ENCODE measurements around the gene TPRKB. TPM values are rescaled to one million over a fixed set of nuclear protein-coding genes. Genes with fewer than 3 reads are reported as not detected.
"Not testable (repeated sequence)": the region's sequence is repeated elsewhere in the genome, so short reads cannot be mapped to it uniquely, and the experiment has no call there.

Gene TPRKB
- total RNA-seq (2022) (31.6 and 36.7 TPM in 2 replicates), Bru-seq, nascent RNA (percentile 77 among the genes with signal in this experiment), BruChase-seq, experiment 1, labeled RNA remaining after a 6-hour chase (percentile 84 among the genes with signal in this experiment), BruChase-seq, experiment 2, labeled RNA remaining after a 2-hour chase (percentile 81 among the genes with signal in this experiment)
- long read RNA-seq, transcript TPRKB-202 (6 exons, 819 nt), result minor isoform, 9 of 109 reads
- long read RNA-seq, transcript TPRKB-201 (5 exons, 748 nt), result major isoform, 44 of 109 reads
- long read RNA-seq, partial matches to known transcripts, result 30 of 109 reads
- long read RNA-seq, other reads (novel, unspliced or antisense), result 23 of 109 reads

DNA sequence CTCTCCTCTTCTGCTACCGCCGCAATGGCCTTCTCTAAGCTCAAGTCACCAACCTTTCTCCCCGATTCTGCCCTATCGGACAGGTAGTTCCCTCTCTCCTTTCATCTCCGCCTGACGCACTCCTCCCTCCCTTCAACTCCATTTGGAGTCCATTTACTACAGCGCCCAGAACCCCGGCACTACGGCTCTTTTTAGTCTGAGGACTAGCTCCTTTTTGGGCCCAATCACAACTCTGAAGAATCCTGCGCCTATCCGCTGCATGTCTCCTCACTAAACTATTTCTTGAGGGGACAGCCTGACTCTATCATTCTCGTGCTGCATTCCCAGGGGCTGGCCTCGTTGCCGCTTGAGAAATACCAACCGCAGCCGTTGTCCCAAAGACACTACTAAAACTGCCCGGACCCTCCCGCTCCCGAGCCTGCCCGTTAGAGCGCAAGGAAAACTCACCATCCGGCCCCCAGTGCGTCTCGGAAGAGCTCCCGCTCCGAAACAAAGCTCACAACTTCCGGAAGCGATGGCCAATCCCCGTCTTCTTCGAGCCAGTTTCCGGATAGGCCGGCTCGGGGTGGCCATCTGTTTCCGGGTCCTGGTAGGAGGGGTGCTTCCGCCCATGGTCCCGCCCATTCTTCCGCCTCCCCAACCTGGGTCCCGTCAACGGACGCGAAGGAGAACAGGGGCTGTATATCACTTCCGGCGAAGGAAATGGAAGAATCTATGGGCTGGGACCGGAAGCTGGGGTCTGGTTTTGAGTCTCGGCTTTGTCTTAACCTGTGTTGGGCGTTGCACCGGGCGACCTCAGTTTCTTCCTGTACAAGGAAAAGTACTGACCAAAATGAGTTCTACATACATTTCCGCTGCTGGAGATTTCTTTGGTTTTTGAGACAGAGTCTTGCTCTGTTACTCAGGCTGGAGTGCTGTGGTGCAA lies at the start of gene TPRKB:
Gene TPRKB (minus strand): TSS at position 491 of the 925 bp plus-strand sequence. CDS start 2,776 bp downstream, outside the sequence.
- peak; percentile 95 for DNase-seq
- H3K27ac Mint-ChIP-seq (ENCODE audit: unreplicated experiment), result peak within 1 kb of the TSS; percentile 42
- peaks cover 32% of the 10 kb centered on the region for H3K36me3 Mint-ChIP-seq (ENCODE audit: insufficient read depth, unreplicated experiment)
- H3K9me3 Mint-ChIP-seq (ENCODE audit: low read depth, unreplicated experiment), result no peaks in the 10 kb centered on the region
- no peaks in the 10 kb centered on the region for H3K27me3 Mint-ChIP-seq (ENCODE audit: unreplicated experiment)
- H3K4me3 Mint-ChIP-seq (ENCODE audit: low read depth, unreplicated experiment), result peak within 1 kb of the TSS; percentile 82
- CTCF ChIA-PET, result interaction anchor here (0.6 to 1.1 kb wide), 4 partner anchors 12 to 1311 kb away, joined by 3 to 5 read pairs (median 3); no protein-coding TSS in a partner anchor
- TF ChIP-seq, protein P1, sequence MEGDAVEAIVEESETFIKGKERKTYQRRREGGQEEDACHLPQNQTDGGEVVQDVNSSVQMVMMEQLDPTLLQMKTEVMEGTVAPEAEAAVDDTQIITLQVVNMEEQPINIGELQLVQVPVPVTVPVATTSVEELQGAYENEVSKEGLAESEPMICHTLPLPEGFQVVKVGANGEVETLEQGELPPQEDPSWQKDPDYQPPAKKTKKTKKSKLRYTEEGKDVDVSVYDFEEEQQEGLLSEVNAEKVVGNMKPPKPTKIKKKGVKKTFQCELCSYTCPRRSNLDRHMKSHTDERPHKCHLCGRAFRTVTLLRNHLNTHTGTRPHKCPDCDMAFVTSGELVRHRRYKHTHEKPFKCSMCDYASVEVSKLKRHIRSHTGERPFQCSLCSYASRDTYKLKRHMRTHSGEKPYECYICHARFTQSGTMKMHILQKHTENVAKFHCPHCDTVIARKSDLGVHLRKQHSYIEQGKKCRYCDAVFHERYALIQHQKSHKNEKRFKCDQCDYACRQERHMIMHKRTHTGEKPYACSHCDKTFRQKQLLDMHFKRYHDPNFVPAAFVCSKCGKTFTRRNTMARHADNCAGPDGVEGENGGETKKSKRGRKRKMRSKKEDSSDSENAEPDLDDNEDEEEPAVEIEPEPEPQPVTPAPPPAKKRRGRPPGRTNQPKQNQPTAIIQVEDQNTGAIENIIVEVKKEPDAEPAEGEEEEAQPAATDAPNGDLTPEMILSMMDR (IDR thresholded peaks at IDR 0.05; ENCODE audit: unreplicated experiment), result no peak
- intact Hi-C loops (cut with micrococcal nuclease; ENCODE audit: unreplicated experiment), result no loop called here
- H3K4me1 Mint-ChIP-seq (ENCODE audit: low read depth, unreplicated experiment), result no peaks in the 10 kb centered on the region
- BruUV-seq (replicated peaks), result no TSS peak

DNA sequence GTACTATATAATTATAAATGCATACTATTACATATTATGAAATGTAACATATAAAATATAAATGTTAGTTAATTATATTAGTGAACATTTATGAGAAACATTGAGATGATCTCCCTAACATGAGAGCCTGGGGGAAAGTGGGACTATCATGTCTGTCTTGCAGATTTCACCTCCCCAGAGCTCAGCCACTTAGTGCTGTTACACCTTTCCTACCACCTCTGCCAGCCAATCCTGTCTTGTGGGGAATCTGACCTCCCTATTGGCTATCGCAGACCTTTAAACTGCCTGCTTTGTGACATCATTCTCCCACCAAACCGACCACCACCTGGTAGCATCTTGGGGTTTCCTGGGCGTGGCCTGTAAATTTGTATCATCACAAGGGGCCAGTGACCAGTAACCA lies 46.7 kb upstream of the TPRKB start, which contains the start of gene C2orf78:
Gene C2orf78 (plus strand): TSS at position 301 of the 400 bp plus-strand sequence. CDS start 127 bp downstream, outside the sequence.
- peaks cover 12% of the 10 kb centered on the region for H3K36me3 Mint-ChIP-seq (ENCODE audit: insufficient read depth, unreplicated experiment)
- peak within 1 kb of the TSS; percentile 57 for H3K27ac Mint-ChIP-seq (ENCODE audit: unreplicated experiment)
- CTCF ChIA-PET; intact Hi-C loops (cut with micrococcal nuclease; ENCODE audit: unreplicated experiment); H3K9me3 Mint-ChIP-seq (ENCODE audit: low read depth, unreplicated experiment); H3K4me3 Mint-ChIP-seq (ENCODE audit: low read depth, unreplicated experiment); BruUV-seq (replicated peaks); H3K27me3 Mint-ChIP-seq (ENCODE audit: unreplicated experiment); H3K4me1 Mint-ChIP-seq (ENCODE audit: low read depth, unreplicated experiment); DNase-seq: not testable (repeated sequence)

DNA sequence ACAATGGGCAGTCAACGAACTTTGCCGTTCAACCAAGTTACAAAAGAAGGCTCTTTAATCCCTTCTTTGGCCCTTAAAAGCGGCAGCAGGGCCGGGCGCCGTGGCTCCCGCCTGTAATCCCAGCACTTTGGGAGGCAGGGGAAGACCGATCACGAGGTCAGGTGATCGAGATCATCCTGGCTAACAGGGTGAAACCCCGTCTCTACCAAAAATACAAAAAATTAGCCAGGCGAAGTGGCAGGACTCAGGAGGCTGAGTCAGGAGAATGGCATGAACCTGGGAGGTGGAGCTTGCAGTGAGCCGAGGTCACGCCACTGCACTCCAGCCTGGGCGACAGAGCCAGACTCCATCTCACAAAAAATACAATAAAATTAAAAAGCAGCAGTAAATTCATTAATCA lies 46.3 kb upstream of the TPRKB start:
- peak; percentile 48 for DNase-seq
- H3K9me3 Mint-ChIP-seq (ENCODE audit: low read depth, unreplicated experiment); BruUV-seq (replicated peaks); H3K4me3 Mint-ChIP-seq (ENCODE audit: low read depth, unreplicated experiment); intact Hi-C loops (cut with micrococcal nuclease; ENCODE audit: unreplicated experiment); CTCF ChIA-PET; H3K27me3 Mint-ChIP-seq (ENCODE audit: unreplicated experiment): not testable (repeated sequence)
- Mint-ChIP-seq H3K4me1 (ENCODE audit: low read depth, unreplicated experiment) (peaks cover 14% of the 10 kb centered on the region), H3K36me3 (ENCODE audit: insufficient read depth, unreplicated experiment) (peaks cover 17% of the 10 kb centered on the region), H3K27ac (ENCODE audit: unreplicated experiment) (peak overlapping the region; percentile 57)

DNA sequence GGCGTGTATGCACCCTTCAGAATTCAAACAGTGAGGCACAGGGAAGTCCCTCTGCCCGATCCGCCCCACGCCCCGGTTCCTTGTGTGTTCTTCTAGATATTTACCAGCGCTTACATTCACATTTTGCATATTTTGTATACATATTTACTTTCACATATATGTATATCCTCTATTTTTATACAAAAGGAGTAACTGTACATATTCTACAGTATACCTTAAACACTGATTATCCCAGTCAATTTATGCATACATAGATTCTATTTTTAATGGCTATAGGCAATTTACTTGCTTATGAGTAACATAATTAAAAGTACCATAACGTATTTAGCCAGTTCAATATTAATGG lies 43.1 kb upstream of the TPRKB start:
- no peaks in the 10 kb centered on the region for H3K27me3 Mint-ChIP-seq (ENCODE audit: unreplicated experiment)
- DNase-seq, result no peak
- no peaks in the 10 kb centered on the region for H3K9me3 Mint-ChIP-seq (ENCODE audit: low read depth, unreplicated experiment)
- H3K4me1 Mint-ChIP-seq (ENCODE audit: low read depth, unreplicated experiment), result peaks cover 19% of the 10 kb centered on the region
- peak overlapping the region; percentile 74 for H3K4me3 Mint-ChIP-seq (ENCODE audit: low read depth, unreplicated experiment)
- TF ChIP-seq, protein P1 (IDR thresholded peaks at IDR 0.05; ENCODE audit: unreplicated experiment), result no peak
- no TSS peak for BruUV-seq (replicated peaks)
- H3K27ac Mint-ChIP-seq (ENCODE audit: unreplicated experiment), result no peak overlapping the region
- intact Hi-C loops (cut with micrococcal nuclease; ENCODE audit: unreplicated experiment), result no loop called here
- CTCF ChIA-PET, result no interaction called here
- peaks cover 26% of the 10 kb centered on the region for H3K36me3 Mint-ChIP-seq (ENCODE audit: insufficient read depth, unreplicated experiment)

DNA sequence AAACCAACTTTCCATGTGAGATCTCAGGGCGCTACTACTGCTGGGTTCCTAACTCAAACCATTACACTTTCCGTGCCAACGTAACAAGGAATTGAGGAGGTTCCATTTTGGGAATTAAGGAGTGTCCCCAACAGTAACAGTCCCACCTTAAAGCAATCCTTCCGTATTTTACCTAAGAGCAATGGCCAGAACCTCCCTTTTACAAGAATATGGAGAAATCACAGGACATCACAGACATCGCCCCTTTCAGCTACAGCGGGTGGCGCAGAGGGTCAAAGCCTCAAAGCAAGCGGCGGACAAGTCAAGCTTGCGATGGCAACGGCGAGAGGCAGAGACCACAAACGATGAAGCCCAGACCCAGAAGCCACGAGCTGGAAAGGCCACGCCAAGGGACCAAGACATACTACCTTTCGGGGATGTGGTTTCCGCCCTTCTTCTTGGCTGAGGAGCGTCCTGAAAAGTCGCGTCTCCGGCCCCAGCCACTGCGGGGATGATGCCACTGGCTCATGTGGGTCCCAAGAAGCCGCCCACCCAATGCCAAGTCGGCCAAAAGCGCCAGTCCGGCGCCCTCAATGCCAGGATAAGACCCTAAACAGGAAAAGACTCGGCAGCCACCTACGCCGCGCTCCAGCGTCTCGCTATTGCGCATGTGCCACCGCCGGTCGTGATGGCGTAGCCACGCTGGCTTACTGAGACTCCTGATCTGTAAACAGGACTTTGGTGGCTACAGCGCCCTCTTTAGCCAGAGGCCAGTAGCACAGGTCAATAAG lies 42.5 kb upstream of the TPRKB start, which contains the start of gene DUSP11:
Gene DUSP11 (minus strand): TSS at position 637 of the 770 bp plus-strand sequence. CDS start 129 bp downstream, at position 508.
- peak within 1 kb of the TSS; percentile 60 for H3K27ac Mint-ChIP-seq (ENCODE audit: unreplicated experiment)
- TSS peak; percentile 44 for BruUV-seq (replicated peaks)
- DNase-seq, result peak; percentile 93
- TF ChIP-seq, protein P1 (IDR thresholded peaks at IDR 0.05; ENCODE audit: unreplicated experiment), result peak; percentile 78
- no peaks in the 10 kb centered on the region for H3K9me3 Mint-ChIP-seq (ENCODE audit: low read depth, unreplicated experiment)
- no peaks in the 10 kb centered on the region for H3K27me3 Mint-ChIP-seq (ENCODE audit: unreplicated experiment)
- intact Hi-C loops (cut with micrococcal nuclease; ENCODE audit: unreplicated experiment), result no loop called here
- peaks cover 26% of the 10 kb centered on the region for H3K36me3 Mint-ChIP-seq (ENCODE audit: insufficient read depth, unreplicated experiment)
- CTCF ChIA-PET, result no interaction called here
- peaks cover 19% of the 10 kb centered on the region for H3K4me1 Mint-ChIP-seq (ENCODE audit: low read depth, unreplicated experiment)
- H3K4me3 Mint-ChIP-seq (ENCODE audit: low read depth, unreplicated experiment), result peak within 1 kb of the TSS; percentile 74

DNA sequence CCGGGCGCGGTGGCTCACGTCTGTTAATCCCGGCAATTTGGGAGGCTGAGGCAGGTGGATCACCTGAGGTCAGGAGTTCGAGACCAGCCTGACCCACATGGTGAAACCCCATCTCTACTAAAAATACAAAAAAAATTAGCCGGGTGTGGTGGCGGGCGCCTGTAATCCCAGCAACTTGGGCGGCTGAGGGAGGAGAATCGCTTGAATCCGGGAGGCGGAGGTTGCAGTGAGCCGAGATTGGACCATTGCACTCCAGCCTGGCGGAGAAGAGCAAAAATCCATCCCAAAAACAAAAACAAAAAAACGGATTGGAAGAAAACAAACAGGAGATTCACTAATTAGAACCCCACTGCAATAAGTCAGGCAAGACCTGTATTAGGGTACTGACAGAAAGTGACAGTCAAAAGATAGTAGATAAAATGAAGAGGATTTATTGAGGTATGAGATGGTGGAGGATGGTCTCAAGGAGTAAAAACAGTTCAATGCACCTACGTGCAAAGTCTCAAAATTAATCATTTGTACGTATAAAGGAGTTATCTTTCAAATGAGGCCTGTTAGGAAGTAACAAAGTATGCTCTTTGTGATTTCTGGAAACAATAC lies 41.8 kb upstream of the TPRKB start:
- BruUV-seq (replicated peaks); intact Hi-C loops (cut with micrococcal nuclease; ENCODE audit: unreplicated experiment); DNase-seq; CTCF ChIA-PET; H3K27me3 Mint-ChIP-seq (ENCODE audit: unreplicated experiment); H3K9me3 Mint-ChIP-seq (ENCODE audit: low read depth, unreplicated experiment): not testable (repeated sequence)
- Mint-ChIP-seq H3K36me3 (ENCODE audit: insufficient read depth, unreplicated experiment) (peaks cover 26% of the 10 kb centered on the region), H3K4me3 (ENCODE audit: low read depth, unreplicated experiment) (peak overlapping the region; percentile 74), H3K27ac (ENCODE audit: unreplicated experiment) (peak overlapping the region; percentile 60), H3K4me1 (ENCODE audit: low read depth, unreplicated experiment) (peaks cover 19% of the 10 kb centered on the region)

All from Calu3 (cell line).